Measurements from ENCODE around the gene PMEPA1.

Gene PMEPA1

DNA sequence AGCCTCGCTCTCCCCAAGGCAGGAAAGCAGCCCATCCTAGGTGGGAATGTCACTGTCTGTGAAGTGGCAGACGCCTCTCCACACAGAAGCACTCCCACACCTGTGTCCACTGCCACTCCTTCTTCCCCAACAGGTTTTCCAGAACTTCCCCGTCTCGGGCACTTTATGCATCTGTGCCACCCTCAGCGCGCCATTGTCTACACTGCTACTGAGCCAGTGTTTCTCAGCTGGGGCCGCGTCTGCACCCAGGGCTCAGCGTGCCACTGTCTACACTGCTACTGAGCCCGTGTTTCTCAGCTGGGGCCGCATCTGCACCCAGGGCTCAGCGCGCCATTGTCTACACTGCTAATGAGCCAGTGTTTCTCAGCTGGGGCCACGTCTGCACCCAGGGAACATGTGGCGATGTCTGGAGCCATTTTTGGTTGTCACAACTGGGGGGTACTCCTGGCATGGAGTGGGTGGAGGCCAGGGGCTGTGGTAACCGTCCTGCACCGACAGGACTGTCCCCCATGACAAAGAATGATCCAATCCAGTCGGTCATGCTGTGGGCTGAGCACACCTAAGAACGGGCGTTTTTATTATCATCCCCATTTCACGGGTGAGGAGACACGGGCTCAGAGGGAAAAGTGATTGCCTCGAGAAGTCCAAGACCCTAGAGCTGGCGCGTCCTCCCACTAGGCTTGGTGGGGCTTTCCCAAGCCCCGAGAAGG is 47.9 kb downstream of the PMEPA1 start:
- H3K9me3 Mint-ChIP-seq: no peaks in the 10 kb centered on the region
- H3K27me3 Mint-ChIP-seq (ENCODE audit: low read depth): no peaks in the 10 kb centered on the region
- peaks cover 14% of the 10 kb centered on the region for H3K36me3 Mint-ChIP-seq (ENCODE audit: low read depth)
- H3K4me1 Mint-ChIP-seq: peaks cover 54% of the 10 kb centered on the region
- no peak overlapping the region for H3K4me3 Mint-ChIP-seq
- H3K27ac Mint-ChIP-seq: peak overlapping the region in 2 of 3 experiments; percentile 49 to 64
- TF ChIP-seq, protein P1, sequence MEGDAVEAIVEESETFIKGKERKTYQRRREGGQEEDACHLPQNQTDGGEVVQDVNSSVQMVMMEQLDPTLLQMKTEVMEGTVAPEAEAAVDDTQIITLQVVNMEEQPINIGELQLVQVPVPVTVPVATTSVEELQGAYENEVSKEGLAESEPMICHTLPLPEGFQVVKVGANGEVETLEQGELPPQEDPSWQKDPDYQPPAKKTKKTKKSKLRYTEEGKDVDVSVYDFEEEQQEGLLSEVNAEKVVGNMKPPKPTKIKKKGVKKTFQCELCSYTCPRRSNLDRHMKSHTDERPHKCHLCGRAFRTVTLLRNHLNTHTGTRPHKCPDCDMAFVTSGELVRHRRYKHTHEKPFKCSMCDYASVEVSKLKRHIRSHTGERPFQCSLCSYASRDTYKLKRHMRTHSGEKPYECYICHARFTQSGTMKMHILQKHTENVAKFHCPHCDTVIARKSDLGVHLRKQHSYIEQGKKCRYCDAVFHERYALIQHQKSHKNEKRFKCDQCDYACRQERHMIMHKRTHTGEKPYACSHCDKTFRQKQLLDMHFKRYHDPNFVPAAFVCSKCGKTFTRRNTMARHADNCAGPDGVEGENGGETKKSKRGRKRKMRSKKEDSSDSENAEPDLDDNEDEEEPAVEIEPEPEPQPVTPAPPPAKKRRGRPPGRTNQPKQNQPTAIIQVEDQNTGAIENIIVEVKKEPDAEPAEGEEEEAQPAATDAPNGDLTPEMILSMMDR (IDR thresholded peaks at IDR 0.05; ENCODE audit: unreplicated experiment in 3 of 3): no peak

DNA sequence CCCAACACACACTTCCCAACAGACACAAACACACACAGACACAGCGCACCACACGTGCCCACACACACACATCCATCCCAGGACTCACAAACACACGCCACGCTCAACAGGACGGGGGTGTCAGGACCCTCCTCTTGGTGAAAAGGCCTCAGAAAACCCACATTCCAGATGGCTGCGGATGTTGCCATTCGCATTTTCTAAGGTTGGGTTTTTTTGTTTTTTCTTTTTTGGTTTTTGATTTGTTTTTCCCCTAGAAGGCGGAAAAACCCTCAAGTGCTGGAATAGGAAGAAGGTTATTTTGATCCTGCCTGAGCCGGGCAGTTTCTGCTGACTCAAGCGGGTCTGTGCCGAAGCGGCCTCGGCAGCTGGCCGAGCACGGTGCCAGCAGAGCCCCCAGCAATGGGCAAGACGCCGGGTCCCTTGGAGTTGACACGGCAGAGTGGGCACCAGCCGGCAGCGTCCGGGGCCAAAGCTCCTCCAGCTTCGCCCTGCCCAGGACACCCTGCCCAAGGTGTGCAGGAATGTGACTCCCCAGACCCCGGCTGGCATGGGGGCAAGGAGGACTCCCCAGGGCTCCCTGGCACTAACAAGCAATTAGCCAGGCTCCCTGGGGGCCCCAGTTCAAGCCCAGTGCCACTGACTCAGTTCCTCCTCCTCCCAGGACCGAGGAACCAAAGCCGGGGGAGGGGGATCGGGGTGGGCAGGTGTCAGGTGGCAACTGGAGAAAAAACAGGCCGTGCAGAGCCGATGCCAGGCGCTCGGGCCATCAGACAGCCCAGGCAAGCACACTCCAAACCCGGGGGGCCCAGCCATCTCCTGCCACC is 48.7 kb downstream of the PMEPA1 start:
- H3K36me3 Mint-ChIP-seq (ENCODE audit: low read depth): peaks cover 18% of the 10 kb centered on the region
- H3K27me3 Mint-ChIP-seq (ENCODE audit: low read depth): no peaks in the 10 kb centered on the region
- peaks cover 52% of the 10 kb centered on the region for H3K4me1 Mint-ChIP-seq
- no peak overlapping the region for H3K4me3 Mint-ChIP-seq
- peak overlapping the region; percentile 8 to 75 (median 64) for H3K27ac Mint-ChIP-seq
- no peaks in the 10 kb centered on the region for H3K9me3 Mint-ChIP-seq
- TF ChIP-seq, protein P1 (IDR thresholded peaks at IDR 0.05; ENCODE audit: unreplicated experiment in 3 of 3): no peak

DNA sequence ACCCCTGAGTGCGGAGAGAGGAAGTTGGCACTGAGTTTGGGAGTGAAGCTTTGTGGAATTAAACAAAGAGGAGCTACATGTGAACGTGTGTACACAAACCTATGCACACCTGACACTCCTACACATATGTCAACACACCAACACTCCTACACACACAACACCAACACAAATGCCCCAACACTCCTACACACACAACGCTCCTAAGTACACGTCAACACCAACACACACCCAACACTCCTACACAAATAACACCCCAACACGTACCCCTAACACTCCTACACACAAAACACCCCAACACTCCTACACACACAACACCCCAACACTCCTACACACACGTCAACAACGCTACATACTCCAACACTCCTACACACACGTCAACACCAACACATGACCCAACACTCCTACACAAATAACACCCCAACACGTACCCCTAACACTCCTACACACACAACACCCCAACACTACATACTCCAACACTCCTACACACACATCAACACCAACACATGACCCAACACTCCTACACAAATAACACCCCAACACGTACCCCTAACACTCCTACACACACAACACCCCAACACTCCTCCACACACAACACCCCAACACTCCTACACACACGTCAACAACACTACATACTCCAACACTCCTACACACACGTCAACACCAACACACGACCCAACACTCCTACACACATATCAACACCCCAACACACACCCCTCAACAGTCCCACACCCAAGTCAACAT is 49.5 kb downstream of the PMEPA1 start:
- Mint-ChIP-seq H3K36me3 (ENCODE audit: low read depth) (peaks cover 18% of the 10 kb centered on the region), H3K9me3 (no peaks in the 10 kb centered on the region), H3K27me3 (ENCODE audit: low read depth) (no peaks in the 10 kb centered on the region), H3K4me1 (peaks cover 55% of the 10 kb centered on the region), H3K4me3 (no peak overlapping the region), H3K27ac (peak overlapping the region in 2 of 3 experiments; percentile 62 to 75)
- TF ChIP-seq, protein P1 (IDR thresholded peaks at IDR 0.05; ENCODE audit: unreplicated experiment in 3 of 3): no peak

DNA sequence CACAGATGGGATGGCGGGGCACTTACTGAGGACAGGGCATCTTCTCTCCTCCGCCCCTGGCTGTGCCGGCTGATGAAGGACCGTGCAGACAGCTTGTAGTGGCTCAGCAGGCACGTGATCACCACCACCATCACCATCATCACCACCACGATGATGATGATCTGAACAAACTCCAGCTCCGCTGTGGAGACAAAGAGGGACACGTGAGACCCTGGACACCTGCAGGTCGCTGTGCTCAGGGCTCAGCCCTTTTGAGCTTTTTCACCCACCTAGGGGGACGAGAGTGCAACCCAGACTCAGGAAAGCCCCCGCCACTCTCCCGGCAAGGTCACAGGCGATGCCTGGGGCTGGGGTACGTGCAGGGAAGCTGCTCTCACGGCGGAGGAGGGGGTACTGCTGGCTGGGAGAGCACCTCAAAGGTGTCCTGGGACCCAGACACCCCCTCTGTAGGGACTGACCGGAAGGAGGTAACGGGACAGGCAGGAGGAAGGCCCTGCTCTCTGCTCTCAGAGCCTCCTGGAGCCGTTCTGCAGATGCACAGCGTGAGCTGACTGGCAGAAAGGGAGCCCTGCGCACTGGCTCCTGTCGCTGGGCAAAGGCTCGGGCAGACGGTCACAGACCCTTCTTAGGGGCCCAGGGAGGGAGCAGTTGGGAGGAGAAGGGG is 50.2 kb downstream of the PMEPA1 start:
- Mint-ChIP-seq H3K27ac (peak overlapping the region in 2 of 3 experiments; percentile 62 to 75), H3K4me1 (peaks cover 60% of the 10 kb centered on the region), H3K9me3 (no peaks in the 10 kb centered on the region), H3K36me3 (ENCODE audit: low read depth) (peaks cover 18% of the 10 kb centered on the region), H3K4me3 (no peak overlapping the region), H3K27me3 (ENCODE audit: low read depth) (no peaks in the 10 kb centered on the region)
- TF ChIP-seq, protein P1 (IDR thresholded peaks at IDR 0.05; ENCODE audit: unreplicated experiment in 3 of 3): no peak

DNA sequence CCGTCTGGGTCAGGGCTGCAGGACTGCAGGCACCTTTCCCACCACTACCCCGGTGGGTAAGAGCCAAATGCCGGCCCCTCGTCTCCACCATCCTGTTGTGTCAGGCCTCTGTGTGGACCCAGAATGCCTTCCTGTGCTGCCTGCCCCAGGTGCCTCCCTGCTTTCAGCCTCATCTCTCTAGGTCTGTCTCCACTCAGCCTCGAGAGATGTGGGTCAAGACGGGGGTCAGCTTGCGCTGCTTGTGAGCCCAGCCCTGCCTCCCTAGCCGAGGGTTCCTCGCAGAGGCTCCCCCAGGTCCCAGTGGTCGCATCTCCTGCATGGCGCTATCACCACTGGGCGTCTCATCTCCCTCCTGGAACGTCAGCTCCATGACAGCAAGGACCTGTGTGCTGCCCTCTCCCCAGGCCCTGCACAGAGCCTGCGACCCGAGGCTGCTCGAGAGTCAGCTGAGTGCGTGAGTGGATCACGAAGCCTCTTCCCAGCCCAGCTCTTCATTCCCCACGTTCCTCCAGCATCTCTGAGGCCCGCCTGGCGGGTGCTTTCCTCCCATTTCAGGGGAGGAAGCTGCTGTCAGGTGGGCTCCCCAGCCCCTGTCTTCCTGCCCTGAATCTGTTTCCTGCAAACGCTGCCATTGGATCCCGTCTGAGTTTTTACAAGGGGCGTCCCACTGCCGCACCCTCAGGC is 50.8 kb downstream of the PMEPA1 start:
- peaks cover 66% of the 10 kb centered on the region for H3K4me1 Mint-ChIP-seq
- no peak overlapping the region for H3K4me3 Mint-ChIP-seq
- peaks cover 21% of the 10 kb centered on the region for H3K36me3 Mint-ChIP-seq (ENCODE audit: low read depth)
- H3K9me3 Mint-ChIP-seq: no peaks in the 10 kb centered on the region
- peak overlapping the region in 2 of 3 experiments; percentile 52 to 62 for H3K27ac Mint-ChIP-seq
- H3K27me3 Mint-ChIP-seq (ENCODE audit: low read depth): no peaks in the 10 kb centered on the region
- TF ChIP-seq, protein P1 (IDR thresholded peaks at IDR 0.05; ENCODE audit: unreplicated experiment in 3 of 3): no peak

All from nephron (organoid).